ENCODE results near the gene HSD17B2.

DNA sequence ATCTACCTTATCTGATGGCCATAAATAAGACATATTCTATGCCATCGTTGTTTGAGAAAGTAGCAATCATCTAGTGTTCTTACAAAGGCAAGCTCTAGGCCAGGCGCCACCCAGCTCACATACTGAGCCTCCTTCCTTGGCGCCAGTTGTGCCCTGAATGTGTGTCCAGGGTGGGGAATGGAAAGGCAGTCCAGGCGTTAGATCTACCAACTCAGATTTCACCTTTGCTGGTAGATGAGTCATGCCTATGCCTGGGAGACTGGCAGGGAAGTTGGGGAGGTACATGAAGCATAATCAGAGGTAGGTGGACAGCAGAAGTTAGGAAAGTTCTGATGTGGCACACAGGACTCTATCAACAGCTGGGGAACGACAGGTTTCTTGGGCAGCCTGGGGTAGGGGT lies 47.3 kb upstream of the HSD17B2 start:
- TF ChIP-seq CTCF (IDR thresholded peaks at IDR 0.05) (no peak), POLR2A (IDR thresholded peaks at IDR 0.05) (no peak)
